Ovary (tissue), 3 donors: ENCODE data around the gene AIF1L.

Experiments
- POLR2A ChIP-seq: fragments of 450-650 bp; IDR thresholded peaks from one replicate; pipeline ENCODE4 v1.6.1; 2017; ENCODE audit warnings: antibody characterized with exemption, mild to moderate bottlenecking, moderate library complexity
- TF ChIP-seq, protein P1 (sequence below), 3 donors: fragments of 450-650 bp in 2 of 3; fragments of 200-600 bp in 1 of 3; IDR thresholded peaks; one replicate each; pipeline versions ENCODE4 v1.5.1 to v1.8.0; 2016 to 2022; ENCODE audit warnings: antibody characterized with exemption in 3 of 3, mild to moderate bottlenecking in 1 of 3
- donor health status: DM: no; HTN: no; CAD: no.

DNA sequence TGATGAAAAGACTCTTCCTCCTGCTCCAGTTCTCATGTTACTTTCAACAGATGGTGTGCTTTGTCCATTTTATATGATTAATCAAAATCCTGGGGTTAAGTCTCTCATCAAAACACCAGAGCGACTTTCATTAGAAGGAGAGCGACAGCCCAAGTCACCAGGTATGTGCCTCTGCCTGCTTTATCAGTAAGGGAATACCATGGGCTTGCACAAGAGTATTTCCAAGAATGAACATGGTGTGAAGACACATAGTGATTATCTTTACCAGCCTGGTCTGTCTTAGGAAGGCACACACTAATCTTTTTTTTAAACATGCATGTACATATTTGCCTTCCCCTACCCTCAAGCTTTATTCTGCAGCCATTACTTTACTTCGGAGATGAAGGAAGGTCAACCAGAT is 44.2 kb downstream of the AIF1L start:
- TF ChIP-seq, protein P1, sequence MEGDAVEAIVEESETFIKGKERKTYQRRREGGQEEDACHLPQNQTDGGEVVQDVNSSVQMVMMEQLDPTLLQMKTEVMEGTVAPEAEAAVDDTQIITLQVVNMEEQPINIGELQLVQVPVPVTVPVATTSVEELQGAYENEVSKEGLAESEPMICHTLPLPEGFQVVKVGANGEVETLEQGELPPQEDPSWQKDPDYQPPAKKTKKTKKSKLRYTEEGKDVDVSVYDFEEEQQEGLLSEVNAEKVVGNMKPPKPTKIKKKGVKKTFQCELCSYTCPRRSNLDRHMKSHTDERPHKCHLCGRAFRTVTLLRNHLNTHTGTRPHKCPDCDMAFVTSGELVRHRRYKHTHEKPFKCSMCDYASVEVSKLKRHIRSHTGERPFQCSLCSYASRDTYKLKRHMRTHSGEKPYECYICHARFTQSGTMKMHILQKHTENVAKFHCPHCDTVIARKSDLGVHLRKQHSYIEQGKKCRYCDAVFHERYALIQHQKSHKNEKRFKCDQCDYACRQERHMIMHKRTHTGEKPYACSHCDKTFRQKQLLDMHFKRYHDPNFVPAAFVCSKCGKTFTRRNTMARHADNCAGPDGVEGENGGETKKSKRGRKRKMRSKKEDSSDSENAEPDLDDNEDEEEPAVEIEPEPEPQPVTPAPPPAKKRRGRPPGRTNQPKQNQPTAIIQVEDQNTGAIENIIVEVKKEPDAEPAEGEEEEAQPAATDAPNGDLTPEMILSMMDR (IDR thresholded peaks at IDR 0.05), result no peak
- no peak for TF ChIP-seq POLR2A
